ENCODE measurements around the gene MPLKIP.
"Not testable (repeated sequence)": the region's sequence is repeated elsewhere in the genome, so short reads cannot be mapped to it uniquely, and the experiment has no call there.

MPLKIP gene

GRCh38 chr7:40122940-40123254 lies 11.5 kb downstream of the MPLKIP start:
- Histone ChIP-seq H4K20me1 (ENCODE audit: insufficient read depth) (no peaks in the 10 kb centered on the region), H3K4me3 (IDR thresholded peaks at IDR 0.05; ENCODE audit: insufficient read depth, low read depth, low read length) (no peak overlapping the region), H2AFZ (ENCODE audit: low read depth) (no peak overlapping the region), H3K27ac (no peak overlapping the region), H3K79me2 (ENCODE audit: insufficient read depth, low read depth) (peaks cover 5% of the 10 kb centered on the region; the same call in 1 of the 2 replicates), H3K36me3 (ENCODE audit: insufficient read depth) (no peaks in the 10 kb centered on the region), H3K4me1 (ENCODE audit: low read depth, poor library complexity, severe bottlenecking) (no peaks in the 10 kb centered on the region), H3K9ac (no peak overlapping the region), H3K27me3 (ENCODE audit: insufficient read depth, low read depth) (no peaks in the 10 kb centered on the region), H3K4me2 (no peak overlapping the region)
- no peak for TF ChIP-seq CTCF (conservative IDR thresholded peaks at IDR 0.05; ENCODE audit: low read depth, low read length)

GRCh38 chr7:40122100-40122939 lies 12.1 kb downstream of the MPLKIP start:
- H3K27ac ChIP-seq; H3K4me1 ChIP-seq (ENCODE audit: low read depth, poor library complexity, severe bottlenecking); H2AFZ ChIP-seq (ENCODE audit: low read depth); H3K79me2 ChIP-seq (ENCODE audit: insufficient read depth, low read depth); H3K4me2 ChIP-seq; H3K36me3 ChIP-seq (ENCODE audit: insufficient read depth); H4K20me1 ChIP-seq (ENCODE audit: insufficient read depth); H3K9ac ChIP-seq; H3K27me3 ChIP-seq (ENCODE audit: insufficient read depth, low read depth); H3K4me3 ChIP-seq (IDR thresholded peaks at IDR 0.05; ENCODE audit: insufficient read depth, low read depth, low read length): not testable (repeated sequence)

- H3K4me2 ChIP-seq = no peak overlapping the region
- TF ChIP-seq CTCF (conservative IDR thresholded peaks at IDR 0.05; ENCODE audit: low read depth, low read length) = no peak
- no peak overlapping the region for H3K4me3 ChIP-seq (IDR thresholded peaks at IDR 0.05; ENCODE audit: insufficient read depth, low read depth, low read length)
- H4K20me1 ChIP-seq (ENCODE audit: insufficient read depth) = no peaks in the 10 kb centered on the region
- H3K36me3 ChIP-seq (ENCODE audit: insufficient read depth) = no peaks in the 10 kb centered on the region
- H3K27me3 ChIP-seq (ENCODE audit: insufficient read depth, low read depth) = no peaks in the 10 kb centered on the region
- no peaks in the 10 kb centered on the region for H3K4me1 ChIP-seq (ENCODE audit: low read depth, poor library complexity, severe bottlenecking)
- H3K27ac ChIP-seq = no peak overlapping the region
- H3K79me2 ChIP-seq (ENCODE audit: insufficient read depth, low read depth) = no peaks in the 10 kb centered on the region
- H3K9ac ChIP-seq = no peak overlapping the region
- no peak overlapping the region for H2AFZ ChIP-seq (ENCODE audit: low read depth)
Observed at GRCh38 chr7:40120020-40120419, 14.4 kb downstream of the MPLKIP start.

GRCh38 chr7:40118201-40118600 lies 16.2 kb downstream of the MPLKIP start:
- H3K4me3 ChIP-seq (IDR thresholded peaks at IDR 0.05; ENCODE audit: insufficient read depth, low read depth, low read length); H3K9ac ChIP-seq; H3K4me2 ChIP-seq; H3K79me2 ChIP-seq (ENCODE audit: insufficient read depth, low read depth); H4K20me1 ChIP-seq (ENCODE audit: insufficient read depth); H3K4me1 ChIP-seq (ENCODE audit: low read depth, poor library complexity, severe bottlenecking); H2AFZ ChIP-seq (ENCODE audit: low read depth); H3K36me3 ChIP-seq (ENCODE audit: insufficient read depth); H3K27ac ChIP-seq; H3K27me3 ChIP-seq (ENCODE audit: insufficient read depth, low read depth): not testable (repeated sequence)

GRCh38 chr7:40117199-40117598 lies 17.2 kb downstream of the MPLKIP start:
- not testable (repeated sequence) for H3K9ac ChIP-seq; H3K4me1 ChIP-seq (ENCODE audit: low read depth, poor library complexity, severe bottlenecking); H3K27ac ChIP-seq; H3K36me3 ChIP-seq (ENCODE audit: insufficient read depth); H3K4me3 ChIP-seq (IDR thresholded peaks at IDR 0.05; ENCODE audit: insufficient read depth, low read depth, low read length); H3K4me2 ChIP-seq; H3K27me3 ChIP-seq (ENCODE audit: insufficient read depth, low read depth); H4K20me1 ChIP-seq (ENCODE audit: insufficient read depth); H2AFZ ChIP-seq (ENCODE audit: low read depth); H3K79me2 ChIP-seq (ENCODE audit: insufficient read depth, low read depth)

- Histone ChIP-seq H3K4me1 (ENCODE audit: low read depth, poor library complexity, severe bottlenecking) (no peaks in the 10 kb centered on the region), H3K4me3 (IDR thresholded peaks at IDR 0.05; ENCODE audit: insufficient read depth, low read depth, low read length) (no peak overlapping the region), H3K27me3 (ENCODE audit: insufficient read depth, low read depth) (no peaks in the 10 kb centered on the region), H3K4me2 (no peak overlapping the region), H3K79me2 (ENCODE audit: insufficient read depth, low read depth) (no peaks in the 10 kb centered on the region), H3K27ac (no peak overlapping the region), H2AFZ (ENCODE audit: low read depth) (no peak overlapping the region), H4K20me1 (ENCODE audit: insufficient read depth) (no peaks in the 10 kb centered on the region), H3K36me3 (ENCODE audit: insufficient read depth) (no peaks in the 10 kb centered on the region), H3K9ac (no peak overlapping the region)
- no peak for TF ChIP-seq CTCF (conservative IDR thresholded peaks at IDR 0.05; ENCODE audit: low read depth, low read length)
Observed at GRCh38 chr7:40115936-40116335, 18.5 kb downstream of the MPLKIP start.

Data from KMS-11 (cell line).